ENCODE data around the gene B3GNT4. TPM values are rescaled to one million over a fixed set of nuclear protein-coding genes. Genes with fewer than 3 reads are reported as not detected.

B3GNT4 gene
- total and polyA plus RNA-seq, 2 of the 4 experiments (the other 2 are of a cell fraction), result 0.18 to 0.53 TPM

- TF ChIP-seq MAFK (IDR thresholded peaks at IDR 0.05; ENCODE audit: low read depth, low read length), result no peak
- no peak for TF ChIP-seq CEBPB (IDR thresholded peaks at IDR 0.05; ENCODE audit: low read depth, low read length)
- no peak for TF ChIP-seq SMC3 (IDR thresholded peaks at IDR 0.05; ENCODE audit: low read depth, low read length)
- no peak for TF ChIP-seq RFX5 (IDR thresholded peaks at IDR 0.05; ENCODE audit: low read depth, low read length)
- TF ChIP-seq CTCF (conservative IDR thresholded peaks at IDR 0.05; ENCODE audit: low read depth, low read length), result no peak
- TF ChIP-seq MXI1 (IDR thresholded peaks at IDR 0.05; ENCODE audit: borderline replicate concordance, low read depth, low read length), result no peak
- no peak for TF ChIP-seq RAD21 (IDR thresholded peaks at IDR 0.05; ENCODE audit: low read length)
- no peak for TF ChIP-seq CHD1 (IDR thresholded peaks at IDR 0.05; ENCODE audit: low read depth, low read length)
- TF ChIP-seq BHLHE40 (IDR thresholded peaks at IDR 0.05; ENCODE audit: low read depth, low read length), result no peak
- TF ChIP-seq ELK1 (IDR thresholded peaks at IDR 0.05; ENCODE audit: borderline replicate concordance, low read depth, low read length), result no peak
- TF ChIP-seq USF2 (IDR thresholded peaks at IDR 0.05; ENCODE audit: low read depth, low read length), result no peak
- no peak for TF ChIP-seq POLR2A (IDR thresholded peaks at IDR 0.05; ENCODE audit: low read depth, low read length)
- no peak for TF ChIP-seq RCOR1 (IDR thresholded peaks at IDR 0.05; ENCODE audit: insufficient replicate concordance, low read length)
- TF ChIP-seq NFE2L2 (IDR thresholded peaks at IDR 0.05; ENCODE audit: low read depth, low read length), result no peak
- TF ChIP-seq FOS (IDR thresholded peaks at IDR 0.05; ENCODE audit: low read depth, low read length), result no peak
- no peak for TF ChIP-seq MAZ (IDR thresholded peaks at IDR 0.05; ENCODE audit: borderline replicate concordance, low read depth, low read length)
- Histone ChIP-seq H3K56ac (ENCODE audit: extremely low read depth, insufficient read depth, low read length) (no peak overlapping the region), H2AK9ac (replicated peaks; ENCODE audit: low read depth, low read length, poor library complexity) (no peak overlapping the region), H3K4ac (ENCODE audit: low read depth, low read length) (no peak overlapping the region), H4K8ac (ENCODE audit: low read depth in 2 of 2, low read length in 2 of 2) (no peak overlapping the region), H2BK20ac (ENCODE audit: low read depth, low read length) (no peak overlapping the region), H3K27me3 (ENCODE audit: control insufficient read depth, insufficient read depth, low read length) (no peaks in the 10 kb centered on the region), H3K9me1 (ENCODE audit: insufficient read depth, low read length) (0 out of 2 replicates have a peak, but pooled peaks cover 4% of the 10 kb centered on the region), H3K9me3 (ENCODE audit: control insufficient read depth, insufficient read depth, low read length) (no peaks in the 10 kb centered on the region), H3K36me3 (ENCODE audit: control insufficient read depth, insufficient read depth, low read length) (peaks cover 18% of the 10 kb centered on the region), H2BK5ac (ENCODE audit: low read depth, low read length, poor library complexity, severe bottlenecking) (no peak overlapping the region), H2AK5ac (ENCODE audit: low read depth, low read length) (no peak overlapping the region), H4K91ac (ENCODE audit: insufficient read depth, low read depth, low read length) (no peak overlapping the region), H4K5ac (ENCODE audit: low read depth, low read length) (no peak overlapping the region), H2AFZ (replicated peaks; ENCODE audit: low read length, poor library complexity) (no peak overlapping the region), H3K14ac (replicated peaks; ENCODE audit: low read depth, low read length) (no peak overlapping the region), H3K9ac (ENCODE audit: low read depth, low read length) (no peak overlapping the region), H2BK120ac (ENCODE audit: low read depth, low read length) (no peak overlapping the region), H3K4me3 (ENCODE audit: insufficient read depth, low read depth, low read length) (no peak overlapping the region), H3K23ac (ENCODE audit: low read depth, low read length) (no peak overlapping the region), H4K20me1 (ENCODE audit: insufficient read depth, low read length) (no peaks in the 10 kb centered on the region), H3K4me1 (ENCODE audit: control insufficient read depth, insufficient read depth, low read length) (no peaks in the 10 kb centered on the region), H2BK15ac (ENCODE audit: low read depth, low read length) (no peak overlapping the region), H3K4me2 (ENCODE audit: low read depth, low read length) (no peak overlapping the region), H3K79me1 (ENCODE audit: low read depth in 1 of 2, low read length in 2 of 2) (no peaks in the 10 kb centered on the region), H3K18ac (ENCODE audit: low read depth, low read length) (no peak overlapping the region), H3K27ac (ENCODE audit: insufficient read depth, low read length) (no peak overlapping the region)
- intact Hi-C loops (cut with micrococcal nuclease) (no loop called here), in situ Hi-C loops (cut with MboI; ENCODE audit: low sequenced_read_pairs) (no loop called here), dilution Hi-C loops (cut with HindIII; ENCODE audit: low sequenced_read_pairs, unreplicated experiment) (no loop called here)
- DNase-seq (no peak), ATAC-seq (ENCODE audit: low read depth) (no peak)
- ChIA-PET POLR2A (ENCODE audit: unreplicated experiment) (interaction anchor here (0.6 kb wide), 1 partner anchor 30 kb away, joined by 10 read pairs; no protein-coding TSS in a partner anchor), CTCF (no interaction called here)
- no TSS peak for BruUV-seq (replicated peaks)
- WGBS, 2 experiments (ENCODE audit: extremely low coverage in 2 of 2, insufficient read length in 1 of 2), result 80% methylated on average over 1 of the region's 5 CpGs; no CpG with 5 or more reads in 1 of the 2 experiments
These were observed 35.4 kb downstream of the B3GNT4 start for GRCh38 chr12:122238861-122239260.

Measured in IMR-90 (cell line).